Choroid plexus epithelial cell (primary cell): Measurements from ENCODE around the gene CHST3.

Experiments
- DNase-seq: peaks from one replicate; pipeline ENCODE4 v3.0.0-alpha.2; 2010; ENCODE audit warnings: low read depth
- H3K4me3 ChIP-seq: 2 replicates; pipeline ENCODE4 v1.5.1; 2011; ENCODE audit warnings: low read depth, mild to moderate bottlenecking, control low read depth, low read length, moderate library complexity
- CTCF ChIP-seq: conservative IDR thresholded peaks from 2 replicates; pipeline ENCODE4 v1.5.1; 2011; ENCODE audit warnings: low read depth, mild to moderate bottlenecking, control low read depth, inconsistent platforms, low read length, moderate library complexity

The CHST3 gene

GRCh38 chr10:72013202-72013945 lies 49.2 kb downstream of the CHST3 start:
- no peak for TF ChIP-seq CTCF
- no peak for DNase-seq
- H3K4me3 ChIP-seq, result no peak overlapping the region

- no peak for TF ChIP-seq CTCF
- H3K4me3 ChIP-seq, result no peak overlapping the region
- DNase-seq, result no peak
Observed at GRCh38 chr10:72014197-72014596, 50.0 kb downstream of the CHST3 start.

- H3K4me3 ChIP-seq, result no peak overlapping the region
- TF ChIP-seq CTCF, result no peak
- DNase-seq, result no peak
Observed at GRCh38 chr10:72014785-72015480, 50.7 kb downstream of the CHST3 start.

GRCh38 chr10:72015841-72016240 lies 51.6 kb downstream of the CHST3 start:
- no peak for TF ChIP-seq CTCF
- no peak for DNase-seq
- no peak overlapping the region for H3K4me3 ChIP-seq

- no peak for TF ChIP-seq CTCF
- DNase-seq, result no peak
- H3K4me3 ChIP-seq, result no peak overlapping the region
Observed at GRCh38 chr10:72016608-72017300, 52.6 kb downstream of the CHST3 start.

- no peak overlapping the region for H3K4me3 ChIP-seq
- TF ChIP-seq CTCF, result no peak
Observed at GRCh38 chr10:72019085-72019876, 55.1 kb downstream of the CHST3 start.

More at GRCh38 chr10:72019085-72019876, 55.1 kb downstream of the CHST3 start:
- DNase-seq, result no peak
